GM23338 (cell line): ENCODE measurements around the gene DHRS12. TPM values are rescaled to one million over a fixed set of nuclear protein-coding genes. Genes with fewer than 3 reads are reported as not detected.

Source experiments
- ATAC-seq: fragments of 200-7000 bp; cut with Tn5 transposase; 3 replicates; pipeline ENCODE4 v1.9.1; 2020
- DNase-seq: peaks from one replicate; pipeline ENCODE4 v3.0.0-alpha.2; 2015; ENCODE audit warnings: low spot score
- H2AFZ ChIP-seq: fragments of 200-600 bp; sonication (generic); 2 replicates; pipeline ENCODE4 v1.8.0; 2016; ENCODE audit warnings: antibody characterized with exemption, mild to moderate bottlenecking, moderate library complexity
- H3F3A ChIP-seq: fragments of 200-600 bp; sonication (generic); replicated peaks from 2 replicates; pipeline ENCODE4 v1.8.0; 2017; ENCODE audit warnings: antibody characterized with exemption, mixed run types, low read depth
- H3K27ac ChIP-seq: fragments of 200-600 bp; sonication (generic); 2 replicates; pipeline ENCODE4 v1.6.1; 2016; ENCODE audit warnings: low read depth
- H3K27me3 ChIP-seq: fragments of 200-600 bp; sonication (generic); 2 replicates; pipeline ENCODE4 v1.8.0; 2016; ENCODE audit warnings: mild to moderate bottlenecking, mixed run types, moderate library complexity; ENCODE audit not compliant: insufficient read depth
- H3K36me3 ChIP-seq: fragments of 200-600 bp; sonication (generic); 2 replicates; pipeline ENCODE4 v1.8.0; 2016; ENCODE audit warnings: mild to moderate bottlenecking; ENCODE audit not compliant: insufficient read depth
- H3K4me1 ChIP-seq: fragments of 200-600 bp; sonication (generic); 2 replicates; pipeline ENCODE4 v1.8.0; 2016; ENCODE audit warnings: mild to moderate bottlenecking, moderate library complexity; ENCODE audit not compliant: insufficient read depth
- H3K4me2 ChIP-seq: fragments of 200-600 bp; sonication (generic); 2 replicates; pipeline ENCODE4 v1.7.1; 2017; ENCODE audit warnings: mixed run types
- H3K4me3 ChIP-seq: fragments of 200-600 bp; sonication (generic); 2 replicates; pipeline ENCODE4 v1.6.1; 2016; ENCODE audit warnings: mixed run types
- H3K79me2 ChIP-seq: fragments of 200-600 bp; sonication (generic); replicated peaks from 2 replicates; pipeline ENCODE4 v1.8.0; 2017; ENCODE audit warnings: mild to moderate bottlenecking; ENCODE audit not compliant: insufficient read depth
- H3K9me2 ChIP-seq: fragments of 200-600 bp; sonication (generic); 2 replicates; pipeline ENCODE4 v1.8.0; 2017; ENCODE audit not compliant: insufficient read depth
- H4K20me1 ChIP-seq: fragments of 200-600 bp; sonication (generic); replicated peaks from 2 replicates; pipeline ENCODE4 v1.8.0; 2017; ENCODE audit warnings: mild to moderate bottlenecking; ENCODE audit not compliant: insufficient read depth
- H3K27ac Mint-ChIP-seq: 2 replicates; pipeline ENCODE4 v1.8.0; 2020; ENCODE audit warnings: inconsistent platforms, mild to moderate bottlenecking, moderate library complexity, mixed read lengths
- H3K27me3 Mint-ChIP-seq: 3 replicates; pipeline ENCODE4 v1.8.0; 2022; ENCODE audit warnings: low read depth, mild to moderate bottlenecking, moderate library complexity, mixed read lengths, inconsistent platforms; ENCODE audit not compliant: insufficient read depth, poor library complexity
- H3K36me3 Mint-ChIP-seq: 3 replicates; pipeline ENCODE4 v1.8.0; 2021; ENCODE audit warnings: low read depth, mild to moderate bottlenecking, inconsistent platforms, moderate library complexity, mixed read lengths
- H3K4me1 Mint-ChIP-seq: 3 replicates; pipeline ENCODE4 v1.8.0; 2020; ENCODE audit warnings: mild to moderate bottlenecking, inconsistent platforms, mixed read lengths
- H3K4me3 Mint-ChIP-seq: 3 replicates; pipeline ENCODE4 v1.8.0; 2021; ENCODE audit warnings: moderate library complexity, mild to moderate bottlenecking, inconsistent platforms, mixed read lengths
- H3K9me3 Mint-ChIP-seq: 3 replicates; pipeline ENCODE4 v1.8.0; 2020; ENCODE audit warnings: moderate library complexity, mild to moderate bottlenecking, inconsistent platforms, mixed read lengths
- CREB1 ChIP-seq: fragments of 250-450 bp; sonication (Bioruptor Pico); IDR thresholded peaks from 2 replicates; pipeline ENCODE4 v1.5.0; 2020; ENCODE audit warnings: low read depth, mild to moderate bottlenecking, moderate library complexity
- ETS1 ChIP-seq: IDR thresholded peaks from 2 replicates; pipeline ENCODE4 v1.6.1; 2016; ENCODE audit warnings: antibody characterized with exemption
- EZH2 ChIP-seq: fragments of 200-600 bp; sonication (generic); IDR thresholded peaks from one replicate; pipeline ENCODE4 v1.8.0; 2017; ENCODE audit warnings: antibody characterized with exemption, mild to moderate bottlenecking, low read depth; ENCODE audit not compliant: unreplicated experiment
- EZH2phosphoT487 ChIP-seq: fragments of 200-600 bp; sonication (generic); IDR thresholded peaks from one replicate; pipeline ENCODE4 v1.8.1; 2018; ENCODE audit warnings: antibody characterized with exemption; ENCODE audit not compliant: unreplicated experiment
- JUNB ChIP-seq: IDR thresholded peaks from one replicate; pipeline ENCODE4 v1.6.1; 2016; ENCODE audit warnings: antibody characterized with exemption; ENCODE audit not compliant: unreplicated experiment
- NANOG ChIP-seq: IDR thresholded peaks from 2 replicates; pipeline ENCODE4 v1.6.1; 2016; ENCODE audit warnings: antibody characterized with exemption, borderline replicate concordance
- POLR2AphosphoS5 ChIP-seq: IDR thresholded peaks from 2 replicates; pipeline ENCODE4 v1.6.1; 2016; ENCODE audit warnings: antibody characterized with exemption, low read depth
- REST ChIP-seq: IDR thresholded peaks from one replicate; pipeline ENCODE4 v1.6.1; 2018; ENCODE audit warnings: antibody characterized with exemption; ENCODE audit not compliant: unreplicated experiment
- STAT1 ChIP-seq: IDR thresholded peaks from one replicate; pipeline ENCODE4 v1.6.1; 2016; ENCODE audit warnings: antibody characterized with exemption; ENCODE audit not compliant: unreplicated experiment
- ZNF114 ChIP-seq: fragments of 250-450 bp; sonication (Bioruptor Pico); IDR thresholded peaks from 2 replicates; pipeline ENCODE4 v1.5.0; 2020; ENCODE audit warnings: mild to moderate bottlenecking, moderate library complexity
- ZNF331 ChIP-seq: fragments of 250-450 bp; sonication (Bioruptor Pico); IDR thresholded peaks from 2 replicates; pipeline ENCODE4 v1.5.0; 2020; ENCODE audit warnings: low read depth, mild to moderate bottlenecking, moderate library complexity
- polyA plus RNA-seq: library from polyadenylated mRNA; unstranded; fragments of >200 nt; fragmentation: Nextera tagmentation; extraction: Ambion mirVana; gene quantifications from 2 replicates; pipeline ENCODE4 v1.2.1, GENCODE V29; 2016
- total RNA-seq: library from RNA; depleted of rRNA; stranded (reverse); fragments of >200 nt; shearing (Covaris generic); gene quantifications from 2 replicates; pipeline ENCODE4 v1.2.3, GENCODE V29; 2014
- TF ChIP-seq, protein P1 (sequence below): fragments of 250-450 bp; sonication (Bioruptor Pico); IDR thresholded peaks from 2 replicates; pipeline ENCODE4 v1.5.0; 2020; ENCODE audit warnings: mild to moderate bottlenecking, moderate library complexity

Gene DHRS12
- total and polyA plus RNA-seq, 2 experiments from 2014 or later, result 4.6 to 12.2 TPM

- Histone ChIP-seq H2AFZ (no peak overlapping the region), H3K79me2 (no peaks in the 10 kb centered on the region), H3K27ac (no peak overlapping the region), H3K4me3 (no peak overlapping the region), H3F3A (no peaks in the 10 kb centered on the region), H3K4me2 (no peak overlapping the region), H4K20me1 (no peaks in the 10 kb centered on the region), H3K36me3 (no peaks in the 10 kb centered on the region), H3K9me2 (no peaks in the 10 kb centered on the region), H3K4me1 (no peaks in the 10 kb centered on the region), H3K27me3 (no peaks in the 10 kb centered on the region)
- H3K4me3 Mint-ChIP-seq, result no peak overlapping the region
- H3K27me3 Mint-ChIP-seq, result peaks cover 3% of the 10 kb centered on the region
- DNase-seq (no peak), ATAC-seq (no peak)
- H3K4me1 Mint-ChIP-seq, result peaks cover 7% of the 10 kb centered on the region; the same call in 2 of the 3 replicates
- no peak overlapping the region for H3K27ac Mint-ChIP-seq
- no peaks in the 10 kb centered on the region for H3K9me3 Mint-ChIP-seq
- TF ChIP-seq ZNF114, result no peak
- no peak for TF ChIP-seq POLR2AphosphoS5
- no peak for TF ChIP-seq JUNB
- no peak for TF ChIP-seq NANOG
- TF ChIP-seq, protein P1, sequence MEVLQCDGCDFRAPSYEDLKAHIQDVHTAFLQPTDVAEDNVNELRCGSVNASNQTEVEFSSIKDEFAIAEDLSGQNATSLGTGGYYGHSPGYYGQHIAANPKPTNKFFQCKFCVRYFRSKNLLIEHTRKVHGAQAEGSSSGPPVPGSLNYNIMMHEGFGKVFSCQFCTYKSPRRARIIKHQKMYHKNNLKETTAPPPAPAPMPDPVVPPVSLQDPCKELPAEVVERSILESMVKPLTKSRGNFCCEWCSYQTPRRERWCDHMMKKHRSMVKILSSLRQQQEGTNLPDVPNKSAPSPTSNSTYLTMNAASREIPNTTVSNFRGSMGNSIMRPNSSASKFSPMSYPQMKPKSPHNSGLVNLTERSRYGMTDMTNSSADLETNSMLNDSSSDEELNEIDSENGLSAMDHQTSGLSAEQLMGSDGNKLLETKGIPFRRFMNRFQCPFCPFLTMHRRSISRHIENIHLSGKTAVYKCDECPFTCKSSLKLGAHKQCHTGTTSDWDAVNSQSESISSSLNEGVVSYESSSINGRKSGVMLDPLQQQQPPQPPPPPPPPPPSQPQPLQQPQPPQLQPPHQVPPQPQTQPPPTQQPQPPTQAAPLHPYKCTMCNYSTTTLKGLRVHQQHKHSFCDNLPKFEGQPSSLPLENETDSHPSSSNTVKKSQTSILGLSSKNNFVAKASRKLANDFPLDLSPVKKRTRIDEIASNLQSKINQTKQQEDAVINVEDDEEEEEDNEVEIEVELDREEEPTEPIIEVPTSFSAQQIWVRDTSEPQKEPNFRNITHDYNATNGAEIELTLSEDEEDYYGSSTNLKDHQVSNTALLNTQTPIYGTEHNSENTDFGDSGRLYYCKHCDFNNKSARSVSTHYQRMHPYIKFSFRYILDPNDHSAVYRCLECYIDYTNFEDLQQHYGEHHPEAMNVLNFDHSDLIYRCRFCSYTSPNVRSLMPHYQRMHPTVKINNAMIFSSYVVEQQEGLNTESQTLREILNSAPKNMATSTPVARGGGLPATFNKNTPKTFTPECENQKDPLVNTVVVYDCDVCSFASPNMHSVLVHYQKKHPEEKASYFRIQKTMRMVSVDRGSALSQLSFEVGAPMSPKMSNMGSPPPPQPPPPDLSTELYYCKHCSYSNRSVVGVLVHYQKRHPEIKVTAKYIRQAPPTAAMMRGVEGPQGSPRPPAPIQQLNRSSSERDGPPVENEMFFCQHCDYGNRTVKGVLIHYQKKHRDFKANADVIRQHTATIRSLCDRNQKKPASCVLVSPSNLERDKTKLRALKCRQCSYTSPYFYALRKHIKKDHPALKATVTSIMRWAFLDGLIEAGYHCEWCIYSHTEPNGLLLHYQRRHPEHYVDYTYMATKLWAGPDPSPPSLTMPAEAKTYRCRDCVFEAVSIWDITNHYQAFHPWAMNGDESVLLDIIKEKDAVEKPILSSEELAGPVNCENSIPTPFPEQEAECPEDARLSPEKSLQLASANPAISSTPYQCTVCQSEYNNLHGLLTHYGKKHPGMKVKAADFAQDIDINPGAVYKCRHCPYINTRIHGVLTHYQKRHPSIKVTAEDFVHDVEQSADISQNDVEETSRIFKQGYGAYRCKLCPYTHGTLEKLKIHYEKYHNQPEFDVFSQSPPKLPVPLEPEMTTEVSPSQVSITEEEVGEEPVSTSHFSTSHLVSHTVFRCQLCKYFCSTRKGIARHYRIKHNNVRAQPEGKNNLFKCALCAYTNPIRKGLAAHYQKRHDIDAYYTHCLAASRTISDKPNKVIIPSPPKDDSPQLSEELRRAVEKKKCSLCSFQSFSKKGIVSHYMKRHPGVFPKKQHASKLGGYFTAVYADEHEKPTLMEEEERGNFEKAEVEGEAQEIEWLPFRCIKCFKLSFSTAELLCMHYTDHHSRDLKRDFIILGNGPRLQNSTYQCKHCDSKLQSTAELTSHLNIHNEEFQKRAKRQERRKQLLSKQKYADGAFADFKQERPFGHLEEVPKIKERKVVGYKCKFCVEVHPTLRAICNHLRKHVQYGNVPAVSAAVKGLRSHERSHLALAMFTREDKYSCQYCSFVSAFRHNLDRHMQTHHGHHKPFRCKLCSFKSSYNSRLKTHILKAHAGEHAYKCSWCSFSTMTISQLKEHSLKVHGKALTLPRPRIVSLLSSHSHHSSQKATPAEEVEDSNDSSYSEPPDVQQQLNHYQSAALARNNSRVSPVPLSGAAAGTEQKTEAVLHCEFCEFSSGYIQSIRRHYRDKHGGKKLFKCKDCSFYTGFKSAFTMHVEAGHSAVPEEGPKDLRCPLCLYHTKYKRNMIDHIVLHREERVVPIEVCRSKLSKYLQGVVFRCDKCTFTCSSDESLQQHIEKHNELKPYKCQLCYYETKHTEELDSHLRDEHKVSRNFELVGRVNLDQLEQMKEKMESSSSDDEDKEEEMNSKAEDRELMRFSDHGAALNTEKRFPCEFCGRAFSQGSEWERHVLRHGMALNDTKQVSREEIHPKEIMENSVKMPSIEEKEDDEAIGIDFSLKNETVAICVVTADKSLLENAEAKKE (CRISPR knock-in tag), result no peak
- no peak for TF ChIP-seq REST
- no peak for TF ChIP-seq EZH2phosphoT487
- TF ChIP-seq STAT1, result no peak
- TF ChIP-seq EZH2, result no peak
- no peak for TF ChIP-seq ETS1
- no peak for TF ChIP-seq ZNF331 (CRISPR knock-in tag)
- no peak for TF ChIP-seq CREB1 (CRISPR knock-in tag)
- H3K36me3 Mint-ChIP-seq, result no peaks in the 10 kb centered on the region
These were observed 36.0 kb upstream of the DHRS12 start for GRCh38 chr13:51839711-51840540.
